H1 (cell line): ENCODE results near the gene COX7A1. TPM values are rescaled to one million over a fixed set of nuclear protein-coding genes. Genes with fewer than 3 reads are reported as not detected.

Source experiments
- BCL11A ChIP-seq, 2 experiments: IDR thresholded peaks; one replicate each; pipeline ENCODE4 v1.6.1; 2011; ENCODE audit warnings: low read depth in 2 of 2, low read length in 2 of 2, mild to moderate bottlenecking in 2 of 2
- CHD7 ChIP-seq: fragments of 300-600 bp; sonication (generic); IDR thresholded peaks from 2 replicates; pipeline ENCODE4 v1.7.1; 2012; ENCODE audit warnings: low read length, moderate library complexity, mild to moderate bottlenecking, inconsistent platforms; ENCODE audit not compliant: insufficient replicate concordance
- RNF2 ChIP-seq: fragments of 200-900, 300-1000 bp; sonication (generic); IDR thresholded peaks from 2 replicates; pipeline ENCODE4 v1.7.1; 2016; ENCODE audit warnings: borderline replicate concordance, low read depth, mild to moderate bottlenecking, antibody characterized with exemption, low read length; ENCODE audit not compliant: poor library complexity, severe bottlenecking; ENCODE audit errors: missing control alignments
- polyA plus RNA-seq, 7 experiments: library from polyadenylated mRNA; depleted of rRNA in 3 of 7; stranded (reverse) in 5 of 7; unstranded in 2 of 7; fragments of >200 nt in 5 of 7; fragments of 200-250 nt in 2 of 7; gene quantifications; 1 replicate in 5 of 7; 2 replicates in 1 of 7; 4 replicates in 1 of 7; pipeline versions ENCODE4 v1.2.1 to v1.2.3, GENCODE V29; 2011 to 2013; ENCODE audit warnings: missing spikeins in 2 of 7, mixed read lengths in 2 of 7
- total RNA-seq: library from RNA; stranded (reverse); fragmentation: NEBNext Ultra II Directional; extraction: Animal tissue kit (Norgen Biotek cat#: 25700); gene quantifications from 2 replicates; pipeline ENCODE4 v1.2.1, GENCODE V29; 2021

COX7A1 gene
- total and polyA plus RNA-seq, 2 of the 8 experiments (the other 6 are each of a cell fraction or from before 2014, with no cell fraction given) = 0.60 TPM

DNA sequence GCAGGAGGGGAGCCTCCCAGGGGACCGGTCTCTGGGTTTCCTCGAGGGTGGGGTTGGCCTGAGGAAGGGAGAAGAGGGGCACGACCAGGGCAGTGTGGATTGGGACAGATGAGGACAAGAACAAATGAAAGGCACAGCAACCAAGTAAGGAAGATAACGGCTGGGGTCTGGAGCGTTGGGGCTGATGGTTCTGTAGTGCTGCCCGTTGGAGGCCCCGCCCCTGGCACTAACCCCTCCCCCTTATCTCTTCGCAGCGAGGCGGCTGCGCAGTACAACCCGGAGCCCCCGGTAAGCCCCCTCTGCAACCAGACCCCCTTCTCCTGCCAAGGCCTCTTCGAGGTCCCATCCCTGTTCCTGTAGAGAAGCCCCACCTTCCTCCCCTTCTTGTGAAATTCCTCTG lies 10.2 kb downstream of the COX7A1 start (continued):
- TF ChIP-seq CHD7 (no peak), BCL11A (IDR thresholded peaks at IDR 0.05; ENCODE audit: low read depth in 2 of 2, low read length in 2 of 2) (no peak), RNF2 (no peak)
